22Rv1 (cell line): ENCODE results near the gene TCF7L2.

Source experiments
- CTCF ChIP-seq: fragments of 450-650 bp; IDR thresholded peaks from 2 replicates; pipeline ENCODE4 v1.5.1; 2017; ENCODE audit warnings: mild to moderate bottlenecking
- ZFX ChIP-seq: fragments of 450-650 bp; IDR thresholded peaks from 2 replicates; pipeline ENCODE4 v1.6.1; 2017; ENCODE audit warnings: antibody characterized with exemption, borderline replicate concordance

- TF ChIP-seq CTCF: peak; percentile 28; the same call in 1 of the 2 replicates
- TF ChIP-seq ZFX: no peak
Observed at GRCh38 chr10:113139699-113140098, 189.7 kb downstream of the TCF7L2 start.
